HG02678 (cell line): Measurements from ENCODE around the gene RNF213.

Experiments
- ATAC-seq: cut with Tn5 transposase; IDR thresholded peaks from one replicate; pipeline ENCODE4 v1.9.1; 2021; ENCODE audit warnings: mild to moderate bottlenecking, moderate library complexity; ENCODE audit not compliant: unreplicated experiment

RNF213 gene

GRCh38 chr17:80427366-80428282 is 167.0 kb downstream of the RNF213 start:
- no peak for ATAC-seq

GRCh38 chr17:80428363-80428762 is 167.7 kb downstream of the RNF213 start:
- no peak for ATAC-seq

- ATAC-seq = no peak
Measured at GRCh38 chr17:80428796-80429195, 168.1 kb downstream of the RNF213 start.

- no peak for ATAC-seq
Measured at GRCh38 chr17:80429356-80430275, 169.0 kb downstream of the RNF213 start.

- ATAC-seq = no peak
Measured at GRCh38 chr17:80430446-80431245, 170.0 kb downstream of the RNF213 start.

- ATAC-seq = no peak
Measured at GRCh38 chr17:80431246-80432195, 170.9 kb downstream of the RNF213 start.

GRCh38 chr17:80432350-80432955 is 171.8 kb downstream of the RNF213 start:
- no peak for ATAC-seq

- ATAC-seq = no peak
Measured at GRCh38 chr17:80432961-80433550, 172.4 kb downstream of the RNF213 start.

- no peak for ATAC-seq
Measured at GRCh38 chr17:80433916-80434666, 173.4 kb downstream of the RNF213 start.

GRCh38 chr17:80437532-80437931 is 176.9 kb downstream of the RNF213 start:
- ATAC-seq = no peak

GRCh38 chr17:80438806-80439205 is 178.2 kb downstream of the RNF213 start:
- no peak for ATAC-seq

- ATAC-seq = no peak
Measured at GRCh38 chr17:80439499-80439898, 178.8 kb downstream of the RNF213 start.

- no peak for ATAC-seq
Measured at GRCh38 chr17:80441133-80441578, 180.5 kb downstream of the RNF213 start.

- no peak for ATAC-seq
Measured at GRCh38 chr17:80441598-80442322, 181.1 kb downstream of the RNF213 start.

GRCh38 chr17:80442323-80442659 is 181.6 kb downstream of the RNF213 start:
- no peak for ATAC-seq

- no peak for ATAC-seq
Measured at GRCh38 chr17:80442764-80443163, 182.1 kb downstream of the RNF213 start.

- no peak for ATAC-seq
Measured at GRCh38 chr17:80443498-80443897, 182.8 kb downstream of the RNF213 start.
